H9 (cell line): ENCODE data around the gene LKAAEAR1. TPM values are rescaled to one million over a fixed set of nuclear protein-coding genes. Genes with fewer than 3 reads are reported as not detected.

Experiments
- DNase-seq: peaks from one replicate; pipeline ENCODE4 v3.0.0-alpha.2; 2017
- H2AFZ ChIP-seq: one replicate; pipeline ENCODE4 v1.6.1; 2013; ENCODE audit warnings: mild to moderate bottlenecking, low read length, control low read depth, moderate library complexity
- H2AK5ac ChIP-seq: 2 replicates; pipeline ENCODE4 v1.6.1; 2013; ENCODE audit warnings: low read length, control low read depth, mixed read lengths; ENCODE audit not compliant: insufficient read length
- H2BK120ac ChIP-seq: one replicate; pipeline ENCODE4 v1.6.1; 2013; ENCODE audit warnings: low read depth, mild to moderate bottlenecking, low read length, control low read depth, inconsistent platforms; ENCODE audit not compliant: poor library complexity, severe bottlenecking
- H2BK12ac ChIP-seq: 2 replicates; pipeline ENCODE4 v1.6.1; 2013; ENCODE audit warnings: low read length, control low read depth, mixed read lengths, low read depth; ENCODE audit not compliant: insufficient read length
- H2BK15ac ChIP-seq: 2 replicates; pipeline ENCODE4 v1.6.1; 2013; ENCODE audit warnings: low read depth, low read length, control low read depth
- H2BK20ac ChIP-seq: one replicate; pipeline ENCODE4 v1.6.1; 2013; ENCODE audit warnings: low read depth, mild to moderate bottlenecking, low read length, control low read depth, inconsistent platforms; ENCODE audit not compliant: poor library complexity, severe bottlenecking
- H2BK5ac ChIP-seq: 2 replicates; pipeline ENCODE4 v1.6.1; 2013; ENCODE audit warnings: low read length, control low read depth, mixed read lengths; ENCODE audit not compliant: insufficient read length
- H3K14ac ChIP-seq: 2 replicates; pipeline ENCODE4 v1.6.1; 2013; ENCODE audit warnings: low read length, control low read depth; ENCODE audit not compliant: insufficient read depth
- H3K18ac ChIP-seq: 2 replicates; pipeline ENCODE4 v1.6.1; 2013; ENCODE audit warnings: low read depth, mild to moderate bottlenecking, mixed read lengths, low read length, control low read depth; ENCODE audit not compliant: insufficient read length
- H3K23ac ChIP-seq: 2 replicates; pipeline ENCODE4 v1.6.1; 2013; ENCODE audit warnings: low read length, control low read depth, mixed read lengths, low read depth; ENCODE audit not compliant: insufficient read length
- H3K23me2 ChIP-seq: 2 replicates; pipeline ENCODE4 v1.6.1; 2013; ENCODE audit warnings: low read depth, mild to moderate bottlenecking, mixed read lengths, low read length, control low read depth; ENCODE audit not compliant: insufficient read length, poor library complexity, severe bottlenecking
- H3K27ac ChIP-seq: 2 replicates; pipeline ENCODE4 v1.5.1; 2013; ENCODE audit warnings: low read length, control low read depth, mixed read lengths, low read depth; ENCODE audit not compliant: insufficient read length
- H3K27me3 ChIP-seq: 2 replicates; pipeline ENCODE4 v1.6.1; 2013; ENCODE audit warnings: low read length, control low read depth, inconsistent platforms; ENCODE audit not compliant: insufficient read depth
- H3K4ac ChIP-seq: 2 replicates; pipeline ENCODE4 v1.6.1; 2013; ENCODE audit warnings: low read depth, mild to moderate bottlenecking, control low read depth, inconsistent platforms, low read length, moderate library complexity
- H3K4me1 ChIP-seq: 2 replicates; pipeline ENCODE4 v1.6.1; 2013; ENCODE audit warnings: low read length, control low read depth, inconsistent platforms; ENCODE audit not compliant: insufficient read depth
- H3K4me2 ChIP-seq: 2 replicates; pipeline ENCODE4 v1.6.1; 2013; ENCODE audit warnings: low read length, control low read depth, mixed read lengths; ENCODE audit not compliant: insufficient read length, insufficient read depth
- H3K56ac ChIP-seq: 2 replicates; pipeline ENCODE4 v1.6.1; 2013; ENCODE audit warnings: low read depth, mild to moderate bottlenecking, mixed read lengths, low read length, control low read depth; ENCODE audit not compliant: insufficient read length
- H3K79me1 ChIP-seq: 2 replicates; pipeline ENCODE4 v1.6.1; 2013; ENCODE audit warnings: low read depth, mild to moderate bottlenecking, moderate library complexity, low read length, control low read depth, inconsistent platforms; ENCODE audit not compliant: insufficient read depth, poor library complexity, severe bottlenecking
- H3K79me2 ChIP-seq: 2 replicates; pipeline ENCODE4 v1.6.1; 2013; ENCODE audit warnings: low read length, control low read depth, inconsistent platforms; ENCODE audit not compliant: insufficient read depth
- H3K9ac ChIP-seq: 2 replicates; pipeline ENCODE4 v1.6.1; 2013; ENCODE audit warnings: low read length, control low read depth, mixed read lengths; ENCODE audit not compliant: insufficient read length; ENCODE audit errors: extremely low read depth
- H3K9me3 ChIP-seq: one replicate; pipeline ENCODE4 v1.6.1; 2013; ENCODE audit warnings: low read depth, low read length, inconsistent platforms; ENCODE audit not compliant: control insufficient read depth
- H3T11ph ChIP-seq: one replicate; pipeline ENCODE4 v1.6.1; 2013; ENCODE audit warnings: mild to moderate bottlenecking, low read length, control low read depth, inconsistent platforms
- H4K20me1 ChIP-seq: one replicate; pipeline ENCODE4 v1.6.1; 2013; ENCODE audit not compliant: control insufficient read depth, insufficient read length, insufficient read depth
- H4K5ac ChIP-seq: 2 replicates; pipeline ENCODE4 v1.6.1; 2013; ENCODE audit warnings: low read depth, mild to moderate bottlenecking, mixed read lengths, low read length, control low read depth; ENCODE audit not compliant: insufficient read length
- H4K8ac ChIP-seq: replicated peaks from 2 replicates; pipeline ENCODE4 v1.6.1; 2013; ENCODE audit warnings: low read length, control low read depth, mixed read lengths, low read depth; ENCODE audit not compliant: insufficient read length
- H4K91ac ChIP-seq: 2 replicates; pipeline ENCODE4 v1.6.1; 2013; ENCODE audit warnings: low read depth, mild to moderate bottlenecking, moderate library complexity, mixed read lengths, low read length, control low read depth; ENCODE audit not compliant: insufficient read length
- H3K27ac Mint-ChIP-seq, 3 experiments: 2 replicates in 2 of 3; 3 replicates in 1 of 3; pipeline ENCODE4 v1.8.0; 2020 to 2021; ENCODE audit warnings: mixed read lengths in 3 of 3, mild to moderate bottlenecking in 1 of 3, moderate library complexity in 1 of 3
- H3K27me3 Mint-ChIP-seq: 2 replicates; pipeline ENCODE4 v1.8.0; 2021; ENCODE audit warnings: low read depth, mild to moderate bottlenecking, moderate library complexity, mixed read lengths
- H3K36me3 Mint-ChIP-seq, 3 experiments: 2 replicates in 2 of 3; 3 replicates in 1 of 3; pipeline ENCODE4 v1.8.0; 2020 to 2021; ENCODE audit warnings: low read depth in 3 of 3, mixed read lengths in 3 of 3; ENCODE audit not compliant: insufficient read depth in 1 of 3
- H3K4me1 Mint-ChIP-seq, 2 experiments: 2 replicates each; pipeline ENCODE4 v1.8.0; 2020; ENCODE audit warnings: mixed read lengths in 2 of 2
- H3K4me3 Mint-ChIP-seq, 2 experiments: 2 replicates in 1 of 2; 3 replicates in 1 of 2; pipeline ENCODE4 v1.8.0; 2020 to 2021; ENCODE audit warnings: mild to moderate bottlenecking in 2 of 2, mixed read lengths in 2 of 2, moderate library complexity in 1 of 2
- H3K9me3 Mint-ChIP-seq, 2 experiments: 2 replicates in 1 of 2; 3 replicates in 1 of 2; pipeline ENCODE4 v1.8.0; 2020; ENCODE audit warnings: mild to moderate bottlenecking in 2 of 2, mixed read lengths in 2 of 2, moderate library complexity in 1 of 2
- WGBS: extraction: QIAGEN DNeasy Blood & Tissue Kit; methylation state at CpG from one replicate; pipeline ENCODE4 v1.1.7; 2013; ENCODE audit warnings: missing lambda C conversion rate, low lambda C conversion rate, mixed read lengths; ENCODE audit not compliant: insufficient read length; ENCODE audit errors: extremely low coverage; 5-methylcytosine and 5-hydroxymethylcytosine counted together
- total RNA-seq: library from RNA; stranded (reverse); gene quantifications from 2 replicates; pipeline ENCODE4 v1.2.1, GENCODE V29; 2021
- TF ChIP-seq, protein P1 (sequence below): fragments of 200-600 bp; sonication (generic); conservative IDR thresholded peaks from 3 replicates; pipeline ENCODE4 v1.8.0; 2021; ENCODE audit warnings: antibody characterized with exemption, mild to moderate bottlenecking

The LKAAEAR1 gene
- total RNA-seq, 1 experiment from 2014 or later: 0.39 TPM

DNA sequence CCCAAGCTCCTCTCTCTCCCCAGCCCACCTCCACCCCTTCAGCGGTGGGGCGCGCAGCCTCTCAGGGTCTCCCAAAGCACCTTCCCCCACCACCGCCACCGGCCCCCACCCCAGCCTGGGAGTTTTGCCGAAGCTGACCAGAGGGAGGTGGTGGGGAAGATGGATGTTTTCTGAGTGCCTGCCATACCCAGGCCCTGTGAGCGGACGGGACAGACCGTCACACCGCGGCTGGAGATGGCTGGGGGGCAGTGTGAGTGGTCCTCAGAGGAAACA lies 42.5 kb downstream of the LKAAEAR1 start:
- H2BK15ac ChIP-seq: no peak overlapping the region
- peaks cover 5% of the 10 kb centered on the region; the same call in 1 of the 2 replicates for H3K4me1 ChIP-seq
- no peak overlapping the region for H3T11ph ChIP-seq
- TF ChIP-seq, protein P1, sequence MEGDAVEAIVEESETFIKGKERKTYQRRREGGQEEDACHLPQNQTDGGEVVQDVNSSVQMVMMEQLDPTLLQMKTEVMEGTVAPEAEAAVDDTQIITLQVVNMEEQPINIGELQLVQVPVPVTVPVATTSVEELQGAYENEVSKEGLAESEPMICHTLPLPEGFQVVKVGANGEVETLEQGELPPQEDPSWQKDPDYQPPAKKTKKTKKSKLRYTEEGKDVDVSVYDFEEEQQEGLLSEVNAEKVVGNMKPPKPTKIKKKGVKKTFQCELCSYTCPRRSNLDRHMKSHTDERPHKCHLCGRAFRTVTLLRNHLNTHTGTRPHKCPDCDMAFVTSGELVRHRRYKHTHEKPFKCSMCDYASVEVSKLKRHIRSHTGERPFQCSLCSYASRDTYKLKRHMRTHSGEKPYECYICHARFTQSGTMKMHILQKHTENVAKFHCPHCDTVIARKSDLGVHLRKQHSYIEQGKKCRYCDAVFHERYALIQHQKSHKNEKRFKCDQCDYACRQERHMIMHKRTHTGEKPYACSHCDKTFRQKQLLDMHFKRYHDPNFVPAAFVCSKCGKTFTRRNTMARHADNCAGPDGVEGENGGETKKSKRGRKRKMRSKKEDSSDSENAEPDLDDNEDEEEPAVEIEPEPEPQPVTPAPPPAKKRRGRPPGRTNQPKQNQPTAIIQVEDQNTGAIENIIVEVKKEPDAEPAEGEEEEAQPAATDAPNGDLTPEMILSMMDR: no peak
- H4K5ac ChIP-seq: no peak overlapping the region
- no peak overlapping the region for H2BK5ac ChIP-seq
- peaks cover 21% of the 10 kb centered on the region; the same call in 1 of the 2 replicates for H3K27me3 ChIP-seq
- H3K27ac Mint-ChIP-seq: no peak overlapping the region
- no peaks in the 10 kb centered on the region for H3K79me1 ChIP-seq
- H3K27me3 Mint-ChIP-seq: peaks cover 77% of the 10 kb centered on the region
- H2AFZ ChIP-seq: no peak overlapping the region
- H3K18ac ChIP-seq: no peak overlapping the region
- no peak overlapping the region for H2AK5ac ChIP-seq
- H3K56ac ChIP-seq: no peak overlapping the region
- H3K23ac ChIP-seq: no peak overlapping the region
- H2BK20ac ChIP-seq: no peak overlapping the region
- H3K27ac ChIP-seq: no peak overlapping the region
- peaks cover 14% of the 10 kb centered on the region for H3K23me2 ChIP-seq
- WGBS: no CpG with 5 or more reads among the region's 11 CpGs
- peak overlapping the region in 1 of 2 experiments; percentile 46; a peak in 1 of 5 replicates for H3K4me3 Mint-ChIP-seq
- no peak overlapping the region for H3K14ac ChIP-seq
- peaks cover 22 to 28% of the 10 kb centered on the region in 2 experiments for H3K4me1 Mint-ChIP-seq
- H4K8ac ChIP-seq: no peak overlapping the region
- H3K36me3 Mint-ChIP-seq: peaks cover 0 to under 1% (median 0%) of the 10 kb centered on the region in 3 experiments; a peak in 2 of 7 replicates
- H3K9me3 Mint-ChIP-seq: peaks cover under 1 to 2% of the 10 kb centered on the region in 2 experiments; a peak in 2 of 5 replicates
- no peak overlapping the region for H2BK120ac ChIP-seq
- no peak overlapping the region for H2BK12ac ChIP-seq
- H3K9ac ChIP-seq: no peak overlapping the region
- H4K20me1 ChIP-seq: no peaks in the 10 kb centered on the region
- no peaks in the 10 kb centered on the region for H3K9me3 ChIP-seq
- H4K91ac ChIP-seq: no peak overlapping the region
- no peak for DNase-seq
- H3K79me2 ChIP-seq: no peaks in the 10 kb centered on the region
- peak overlapping the region; percentile 65 for H3K4me2 ChIP-seq
- no peak overlapping the region for H3K4ac ChIP-seq
